CD4-positive, alpha-beta T cell treated with Interleukin-17A for 1 hour (primary cell): ENCODE results near the gene ID2.
"Not testable (repeated sequence)": the region's sequence is repeated elsewhere in the genome, so short reads cannot be mapped to it uniquely, and the experiment has no call there.

Experiments
- DNase-seq: peaks from one replicate; pipeline ENCODE4 v3.0.0-alpha.2; 2020

ID2 gene

DNA sequence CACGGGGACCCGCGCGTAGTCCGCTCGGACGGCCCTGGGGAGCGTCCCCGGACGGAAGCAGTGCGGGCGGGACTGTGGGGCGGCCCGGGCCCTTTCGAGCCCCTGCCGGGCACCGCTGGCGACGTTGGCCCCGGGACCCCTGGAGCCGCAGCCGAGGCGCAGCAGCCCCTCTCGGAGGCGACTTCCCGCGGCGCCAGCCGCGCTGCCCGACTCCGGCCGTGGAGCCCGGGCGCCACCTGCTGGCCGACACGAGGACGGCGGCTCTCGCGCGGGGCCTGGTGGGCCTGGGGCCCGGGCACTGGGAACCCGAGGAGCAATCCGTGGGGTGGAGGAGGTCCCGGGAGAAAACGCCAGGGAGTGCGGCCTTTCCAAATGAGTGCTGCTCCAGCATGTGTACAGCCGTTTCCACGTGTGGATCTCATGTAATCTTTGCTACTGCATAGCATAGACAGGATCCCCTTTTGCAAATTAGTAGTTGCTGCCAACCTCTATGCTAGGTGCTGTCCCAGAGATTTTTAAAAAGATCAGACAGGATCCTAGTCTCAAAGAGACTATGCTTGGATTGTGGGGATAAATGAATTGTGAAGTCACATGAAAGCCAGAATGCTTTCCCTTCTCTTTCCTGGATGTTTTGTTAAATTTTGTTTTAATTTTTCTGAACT is 4.0 kb downstream of the ID2 start:
- peak; percentile 78 for DNase-seq

DNA sequence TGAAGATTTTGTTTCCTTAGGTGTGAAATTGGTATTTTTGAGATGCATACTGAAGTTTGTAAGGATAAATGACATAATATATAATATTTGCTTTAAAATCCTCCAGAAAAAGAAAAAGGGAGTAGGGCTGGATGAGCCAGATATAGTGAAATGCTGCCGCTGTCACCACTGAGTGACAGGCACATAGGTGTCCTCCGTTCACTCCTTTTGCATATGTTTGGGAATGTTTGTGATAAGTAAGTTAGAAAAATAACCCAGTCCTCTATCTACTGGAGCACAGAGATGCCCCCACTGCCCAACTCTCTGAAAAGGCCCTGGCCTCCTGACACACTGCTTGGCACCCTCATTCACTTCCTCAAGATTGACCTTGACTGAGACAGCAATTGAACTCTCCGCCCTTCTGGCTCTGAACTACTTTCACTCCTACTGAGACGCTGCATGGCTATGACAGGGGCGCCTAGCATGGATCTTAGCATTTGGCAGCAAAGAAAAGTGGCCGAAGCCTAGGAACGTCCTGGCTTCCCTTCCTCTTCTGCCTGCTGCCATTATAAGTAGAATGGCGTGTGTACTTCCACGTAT is 10.1 kb downstream of the ID2 start:
- DNase-seq: no peak

DNA sequence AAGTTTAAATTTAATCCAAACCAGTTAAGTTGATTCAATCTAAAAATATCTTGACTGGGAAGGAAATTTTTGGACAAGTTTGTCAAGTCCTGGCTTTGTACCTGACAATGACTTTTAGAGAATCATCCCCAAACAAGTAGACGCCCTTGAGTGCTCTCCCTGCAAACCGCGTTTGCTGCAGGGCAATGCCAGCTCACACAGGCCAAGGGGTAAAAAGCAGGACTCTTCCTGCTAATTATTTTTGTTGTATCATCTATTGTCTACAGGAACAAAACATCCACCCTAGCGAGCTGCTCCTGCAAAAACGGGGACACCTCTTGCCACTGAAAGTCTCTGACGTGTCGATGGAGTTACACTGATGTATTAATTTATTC is 10.9 kb downstream of the ID2 start:
- DNase-seq: no peak

DNA sequence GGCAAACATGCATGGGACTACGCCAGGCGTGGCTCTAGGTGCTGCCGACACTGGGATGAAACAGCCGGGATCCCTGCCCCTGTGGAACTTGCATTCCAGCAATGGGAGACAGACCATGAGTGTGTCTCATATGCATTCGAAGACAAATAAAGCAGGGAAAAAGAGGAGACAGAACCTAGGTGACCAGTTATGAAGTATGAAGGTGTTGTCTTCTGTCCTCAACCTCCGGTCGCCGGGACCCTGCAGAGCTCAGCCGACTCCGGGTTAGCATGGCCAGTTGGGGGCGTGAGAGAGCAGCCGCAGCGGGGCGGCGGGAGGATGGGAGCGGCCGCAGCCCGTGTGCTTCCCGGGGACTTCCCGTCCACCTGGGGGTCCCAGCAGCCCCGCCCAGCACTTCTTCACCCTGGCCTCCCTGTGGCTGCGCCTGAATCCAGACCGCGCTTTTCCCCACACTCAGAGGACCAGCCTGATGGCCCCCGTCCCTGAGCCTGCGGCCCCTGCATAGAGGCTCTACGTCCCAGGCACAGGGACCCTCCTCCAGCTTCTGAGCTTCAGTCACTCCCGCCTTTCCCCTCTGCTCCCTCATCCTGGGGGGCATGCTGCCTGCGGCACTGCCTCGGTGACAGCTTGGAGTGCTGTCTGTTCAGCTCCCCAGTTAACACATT is 11.4 kb downstream of the ID2 start:
- peak; percentile 12 for DNase-seq

DNA sequence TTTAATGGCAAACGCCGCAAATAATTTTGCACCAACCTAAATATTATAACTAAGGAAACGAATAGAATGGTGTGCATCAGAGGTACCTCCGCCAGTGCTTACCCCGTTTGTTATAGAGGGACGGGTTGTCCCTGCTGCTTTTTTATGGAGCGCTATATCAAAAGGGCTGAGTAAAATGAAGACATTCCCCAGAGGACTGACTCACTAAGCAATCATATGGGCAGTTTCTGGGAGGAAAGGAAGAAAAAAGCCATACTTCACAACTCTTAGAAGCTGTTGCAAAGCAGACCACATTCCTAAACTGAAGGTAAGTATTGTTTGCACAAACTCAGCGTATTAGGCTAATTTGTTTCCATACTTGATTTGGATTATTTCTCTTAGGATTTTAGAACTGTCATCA is 12.9 kb downstream of the ID2 start:
- no peak for DNase-seq

- DNase-seq: no peak
These were observed 15.3 kb downstream of the ID2 start for GRCh38 chr2:8697190-8697589.

GRCh38 chr2:8699839-8700238 is 18.0 kb downstream of the ID2 start:
- no peak for DNase-seq

GRCh38 chr2:8701681-8702379 is 20.0 kb downstream of the ID2 start:
- DNase-seq: no peak

DNA sequence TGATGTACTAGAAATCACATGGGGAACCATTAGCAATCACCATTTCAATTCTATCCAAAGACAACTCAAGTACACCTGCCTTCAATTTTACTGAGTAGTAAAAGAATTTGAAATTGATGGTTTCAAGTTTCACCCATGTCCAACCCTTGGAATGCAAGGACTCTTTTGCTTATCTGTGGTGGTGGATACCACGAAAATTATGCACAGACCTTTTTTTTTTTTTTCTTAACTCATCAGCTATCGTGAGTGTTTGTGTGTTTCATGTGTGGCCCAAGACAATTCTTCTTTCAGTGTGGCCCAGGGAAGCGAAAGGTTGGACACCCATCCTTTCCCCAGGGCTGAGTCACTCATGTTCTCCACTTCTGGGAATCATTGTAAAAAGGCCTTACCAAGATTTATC is 23.1 kb downstream of the ID2 start:
- no peak for DNase-seq

GRCh38 chr2:8709611-8710010 is 27.8 kb downstream of the ID2 start:
- DNase-seq: no peak

DNA sequence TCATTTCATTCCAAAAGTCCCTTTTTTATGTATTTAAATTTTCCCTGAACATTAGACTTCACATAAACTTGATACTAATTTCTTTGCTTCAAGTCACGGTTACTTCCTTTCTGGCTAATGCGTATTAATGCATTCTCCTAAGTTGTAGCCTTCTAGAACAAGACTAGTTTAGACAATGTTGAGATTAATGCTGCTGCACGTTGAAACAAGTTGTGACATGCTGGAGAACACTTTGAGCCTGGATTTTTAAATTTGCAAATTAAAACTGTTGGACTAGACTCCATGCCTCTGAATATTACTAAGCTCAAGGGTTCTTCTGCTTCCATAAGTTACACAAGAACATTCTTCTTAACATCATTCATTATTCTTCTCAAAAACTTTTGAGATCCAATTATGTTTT is 29.1 kb downstream of the ID2 start:
- DNase-seq: no peak

DNA sequence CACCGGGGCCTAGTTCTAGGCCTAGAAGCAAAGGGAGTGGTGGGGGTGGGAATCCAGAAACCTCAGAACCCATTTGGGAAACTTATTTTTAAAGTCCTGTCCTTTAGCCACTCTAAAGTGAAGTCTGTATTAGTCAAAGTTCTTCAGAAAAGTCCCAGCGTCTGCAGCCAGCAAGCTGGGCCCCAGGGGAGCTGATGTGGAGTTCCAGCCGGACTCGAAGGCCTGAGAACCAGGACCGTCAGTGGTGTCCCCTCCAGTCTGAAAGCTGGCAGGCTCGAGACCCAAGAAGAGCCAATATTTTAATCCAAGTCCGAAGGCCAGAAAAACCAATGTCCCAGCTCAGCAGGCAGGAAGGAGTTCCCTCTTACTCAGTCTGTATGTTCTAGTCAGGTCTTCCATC is 32.4 kb downstream of the ID2 start:
- no peak for DNase-seq

GRCh38 chr2:8714971-8715370 is 33.1 kb downstream of the ID2 start:
- no peak for DNase-seq

DNA sequence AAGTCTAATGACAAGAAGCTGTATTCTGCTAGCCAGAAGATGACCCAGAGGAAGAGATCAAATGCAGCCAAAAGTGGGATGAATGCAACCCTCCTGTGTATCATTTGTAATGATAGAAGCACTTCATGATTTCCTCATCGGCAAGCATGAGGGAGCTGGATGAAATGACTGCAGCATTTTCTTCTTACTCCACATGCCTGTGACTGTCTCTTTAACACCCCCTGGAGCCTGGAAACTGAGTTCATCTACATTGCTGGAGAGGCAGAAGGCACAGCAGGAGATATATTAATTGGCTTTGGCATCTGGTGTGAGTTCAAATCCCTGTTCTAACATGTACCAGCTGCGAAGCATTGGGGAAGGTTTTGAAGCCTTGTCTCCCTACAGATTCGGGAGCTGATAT is 37.7 kb downstream of the ID2 start:
- DNase-seq: no peak

DNA sequence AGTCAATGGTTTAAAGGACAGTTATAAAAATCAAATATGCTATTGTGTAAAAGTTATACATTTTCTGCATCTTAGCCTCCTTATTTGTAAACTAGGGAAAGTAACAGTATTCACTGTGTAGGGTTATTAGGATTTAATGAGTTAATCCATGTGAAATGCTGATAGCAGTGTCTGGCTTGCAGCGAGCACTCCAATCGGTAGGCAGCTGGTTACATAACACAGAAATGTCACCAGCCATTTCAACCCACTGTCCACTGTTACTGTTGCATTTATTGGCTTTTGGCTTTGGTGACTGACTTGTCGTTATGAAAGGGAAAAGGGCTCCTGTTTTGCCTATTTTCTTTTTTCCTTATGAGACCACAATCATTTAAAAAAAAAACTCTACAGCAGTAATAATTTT is 38.9 kb downstream of the ID2 start:
- no peak for DNase-seq

GRCh38 chr2:8721410-8721809 is 39.6 kb downstream of the ID2 start:
- DNase-seq: no peak

DNA sequence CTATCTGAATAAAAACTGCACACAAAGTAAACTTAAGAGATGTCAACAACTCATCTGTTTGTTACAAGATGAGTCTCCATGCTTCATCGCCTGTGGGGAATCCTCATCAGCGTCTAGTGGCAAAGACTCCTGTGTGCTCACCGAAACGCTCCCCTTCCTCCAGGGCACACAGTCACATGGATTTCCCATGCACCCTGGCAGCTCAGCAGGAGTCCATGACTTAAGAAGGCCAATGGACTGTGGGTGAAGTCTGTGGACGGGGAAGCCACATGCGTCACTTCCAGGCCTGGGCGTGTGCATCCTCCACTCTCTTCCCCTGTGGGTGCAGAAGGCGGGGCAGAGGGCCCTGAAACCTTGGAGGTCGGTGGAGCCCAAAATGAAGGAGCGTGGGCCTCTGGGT is 41.1 kb downstream of the ID2 start:
- DNase-seq: no peak

DNA sequence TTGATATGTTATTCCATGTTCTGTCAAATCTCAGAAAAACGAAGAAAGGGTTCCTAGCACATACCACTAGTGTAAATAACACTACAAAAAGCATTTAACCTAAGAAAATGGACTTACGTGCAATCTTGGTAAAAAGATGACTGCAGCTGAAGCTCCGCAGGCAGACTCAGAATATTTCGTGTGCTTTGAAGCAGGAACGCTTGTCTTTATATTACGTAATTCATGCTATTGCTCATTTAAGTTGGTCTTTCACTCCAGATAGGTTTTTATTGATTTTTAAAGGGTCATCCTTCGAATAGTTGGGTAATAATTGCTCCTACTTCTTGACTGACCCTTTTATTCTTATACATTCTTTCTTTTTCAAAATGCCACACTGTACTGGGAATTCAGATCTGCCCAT is 44.0 kb downstream of the ID2 start:
- DNase-seq: no peak

DNA sequence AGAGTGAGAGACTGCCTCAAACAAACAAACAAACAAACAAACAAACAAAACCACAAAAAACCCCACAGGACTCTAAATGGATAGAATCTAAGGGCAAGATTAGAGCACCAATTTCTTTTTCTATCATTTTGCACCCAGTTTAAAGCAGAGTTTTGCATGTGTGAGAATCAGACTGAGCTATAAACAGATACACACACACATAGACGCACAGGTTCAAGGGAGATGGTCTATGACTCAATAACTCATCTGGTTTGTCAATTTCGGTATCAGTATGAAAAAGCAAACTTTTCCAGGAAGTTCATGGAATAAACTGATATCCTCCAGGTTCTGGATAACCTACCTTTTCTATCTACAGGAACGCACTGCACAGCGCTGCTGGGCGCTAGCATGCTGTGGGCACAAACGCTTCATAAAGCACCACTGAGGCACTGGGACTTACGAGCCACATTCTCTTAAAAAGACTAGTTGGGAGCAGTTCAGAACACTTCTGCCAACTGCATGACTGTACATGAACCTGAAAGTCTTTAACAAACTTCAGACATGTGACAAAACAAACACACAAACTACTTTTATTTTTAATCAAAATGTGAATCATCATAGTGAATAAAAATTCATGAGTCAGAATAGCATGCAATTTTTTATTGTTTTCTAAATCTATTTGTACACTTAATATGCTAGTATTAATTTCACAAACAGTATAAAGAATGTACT is 46.6 kb downstream of the ID2 start:
- DNase-seq: no peak

- not testable (repeated sequence) for DNase-seq
These were observed 47.2 kb downstream of the ID2 start for GRCh38 chr2:8729101-8729500.

- no peak for DNase-seq
These were observed 48.1 kb downstream of the ID2 start for GRCh38 chr2:8729939-8730338.

DNA sequence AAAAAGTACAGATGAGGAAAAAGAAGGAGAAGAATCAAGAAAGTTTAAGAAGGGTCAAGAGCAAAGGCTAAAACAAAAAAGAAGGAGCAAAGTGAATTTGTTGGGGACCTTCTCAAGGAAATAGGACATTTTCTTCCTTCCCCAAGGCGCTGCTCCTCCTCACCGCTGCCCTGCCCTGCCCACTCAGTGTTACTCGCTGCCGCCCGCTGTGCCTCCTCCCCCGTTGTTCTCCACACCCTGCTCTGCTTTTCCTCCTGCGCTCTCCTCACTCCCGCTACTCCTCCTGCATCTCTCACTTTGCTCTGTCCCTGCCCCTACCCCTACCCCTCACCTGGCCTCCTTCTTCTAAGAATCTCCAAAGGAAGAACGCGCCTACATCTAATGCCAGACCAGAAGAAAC is 50.7 kb downstream of the ID2 start:
- DNase-seq: no peak
